Measurements from ENCODE around the gene MSANTD2. TPM values are rescaled to one million over a fixed set of nuclear protein-coding genes. Genes with fewer than 3 reads are reported as not detected.
A peak's percentile ranks its signal among the peaks of the same experiment; 100 is the strongest.

The MSANTD2 gene
- total RNA-seq = 16.4 TPM
- polyA plus RNA-seq (ENCODE audit: insufficient read depth, low read depth, low replicate concordance) = 6.5 TPM
- long read RNA-seq, donor 1, partial matches to known transcripts = 0 of 2 reads
- long read RNA-seq, donor 1, other reads (novel, unspliced or antisense) = 0 of 2 reads
- long read RNA-seq, donor 2, partial matches to known transcripts = 0 of 4 reads
- long read RNA-seq, donor 2, other reads (novel, unspliced or antisense) = 0 of 4 reads
- long read RNA-seq, donor 3, partial matches to known transcripts = 0 of 4 reads
- long read RNA-seq, donor 3, other reads (novel, unspliced or antisense) = 0 of 4 reads
- long read RNA-seq, donor 4, partial matches to known transcripts = 0 of 2 reads
- long read RNA-seq, donor 4, other reads (novel, unspliced or antisense) = 0 of 2 reads
- long read RNA-seq, donor 5, partial matches to known transcripts = 0 of 1 reads
- long read RNA-seq, donor 5, other reads (novel, unspliced or antisense) = 0 of 1 reads
- long read RNA-seq, donor 6, partial matches to known transcripts = 0 of 4 reads
- long read RNA-seq, donor 6, other reads (novel, unspliced or antisense) = 0 of 4 reads
- long read RNA-seq, donor 7, partial matches to known transcripts = 1 of 9 reads
- long read RNA-seq, donor 7, other reads (novel, unspliced or antisense) = 3 of 9 reads
- long read RNA-seq, donor 8, partial matches to known transcripts = 0 of 3 reads
- long read RNA-seq, donor 8, other reads (novel, unspliced or antisense) = 0 of 3 reads
- long read RNA-seq, donor 9, partial matches to known transcripts = 0 of 5 reads
- long read RNA-seq, donor 9, other reads (novel, unspliced or antisense) = 0 of 5 reads
- long read RNA-seq, donor 10, partial matches to known transcripts = 0 of 4 reads
- long read RNA-seq, donor 10, other reads (novel, unspliced or antisense) = 0 of 4 reads

DNA sequence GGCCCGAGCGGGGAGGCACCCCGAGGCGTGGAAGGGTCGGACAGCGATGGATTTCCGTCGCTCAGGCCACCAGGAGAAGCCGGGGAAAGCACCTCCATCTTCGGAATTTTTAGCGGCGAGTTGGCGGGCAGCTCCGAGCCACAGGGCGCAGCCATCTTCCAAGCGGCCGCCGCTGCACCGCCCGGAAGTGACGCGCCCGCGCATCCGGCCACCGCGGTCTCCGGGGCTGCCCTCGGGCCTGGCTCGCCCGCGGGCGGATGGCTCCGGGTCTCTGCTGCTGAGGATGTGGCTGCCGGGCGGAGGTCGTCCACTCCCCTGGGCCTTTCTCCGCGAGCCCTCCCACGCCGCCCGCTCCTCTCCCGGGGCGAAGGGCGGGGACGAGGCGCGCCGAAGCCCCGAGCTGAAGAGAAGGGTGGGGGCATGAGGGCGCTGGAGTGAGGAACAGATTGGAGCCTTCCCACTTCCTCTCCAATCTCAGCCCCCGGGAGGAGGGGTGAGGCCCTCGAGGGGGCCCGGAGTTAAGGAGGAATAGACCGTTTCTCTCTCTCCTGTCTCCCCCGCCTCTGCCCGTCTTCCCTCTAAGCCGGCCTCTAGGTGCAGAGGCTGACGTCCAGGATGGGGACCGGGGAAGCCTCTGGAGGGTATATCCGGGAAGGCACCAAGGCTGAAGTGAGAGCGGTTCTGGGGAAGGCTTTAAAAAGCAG is at the start of gene MSANTD2:
TSS of gene MSANTD2 (minus strand) at position 181 of the 704 bp plus-strand sequence. CDS start at position 155, 26 bp downstream.
- Histone ChIP-seq H3K9ac (ENCODE audit: low read length in 3 of 3) (peak within 1 kb of the TSS; percentile 60 to 89 (median 89)), H3K4me1 (ENCODE audit: control insufficient read depth in 2 of 3, insufficient read depth in 2 of 3, low read depth in 1 of 3, low read length in 3 of 3) (peaks cover 0 to 12% (median 6%) of the 10 kb centered on the region in 3 donors), H3K4me3 (ENCODE audit: low read length in 3 of 3) (peak within 1 kb of the TSS; percentile 68 to 89 (median 79)), H3K36me3 (ENCODE audit: control insufficient read depth in 2 of 3, insufficient read depth in 3 of 3, low read length in 3 of 3) (no peaks in the 10 kb centered on the region), H3K9me3 (ENCODE audit: control insufficient read depth in 2 of 3, insufficient read depth in 1 of 3, low read length in 3 of 3) (no peaks in the 10 kb centered on the region), H3K27ac (ENCODE audit: low read depth in 2 of 2, low read length in 2 of 2) (peak within 1 kb of the TSS; percentile 97 to 98), H3K27me3 (ENCODE audit: control insufficient read depth, insufficient read depth, low read length) (no peaks in the 10 kb centered on the region)
- peak; percentile 92 to 97 (median 94) for DNase-seq
- TF ChIP-seq, protein P1, sequence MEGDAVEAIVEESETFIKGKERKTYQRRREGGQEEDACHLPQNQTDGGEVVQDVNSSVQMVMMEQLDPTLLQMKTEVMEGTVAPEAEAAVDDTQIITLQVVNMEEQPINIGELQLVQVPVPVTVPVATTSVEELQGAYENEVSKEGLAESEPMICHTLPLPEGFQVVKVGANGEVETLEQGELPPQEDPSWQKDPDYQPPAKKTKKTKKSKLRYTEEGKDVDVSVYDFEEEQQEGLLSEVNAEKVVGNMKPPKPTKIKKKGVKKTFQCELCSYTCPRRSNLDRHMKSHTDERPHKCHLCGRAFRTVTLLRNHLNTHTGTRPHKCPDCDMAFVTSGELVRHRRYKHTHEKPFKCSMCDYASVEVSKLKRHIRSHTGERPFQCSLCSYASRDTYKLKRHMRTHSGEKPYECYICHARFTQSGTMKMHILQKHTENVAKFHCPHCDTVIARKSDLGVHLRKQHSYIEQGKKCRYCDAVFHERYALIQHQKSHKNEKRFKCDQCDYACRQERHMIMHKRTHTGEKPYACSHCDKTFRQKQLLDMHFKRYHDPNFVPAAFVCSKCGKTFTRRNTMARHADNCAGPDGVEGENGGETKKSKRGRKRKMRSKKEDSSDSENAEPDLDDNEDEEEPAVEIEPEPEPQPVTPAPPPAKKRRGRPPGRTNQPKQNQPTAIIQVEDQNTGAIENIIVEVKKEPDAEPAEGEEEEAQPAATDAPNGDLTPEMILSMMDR (IDR thresholded peaks at IDR 0.05; ENCODE audit: borderline replicate concordance, extremely low read depth, insufficient read depth) = no peak
- intact Hi-C loops (cut with DNase I) = no loop called here
- FAIRE-seq = no peak

DNA sequence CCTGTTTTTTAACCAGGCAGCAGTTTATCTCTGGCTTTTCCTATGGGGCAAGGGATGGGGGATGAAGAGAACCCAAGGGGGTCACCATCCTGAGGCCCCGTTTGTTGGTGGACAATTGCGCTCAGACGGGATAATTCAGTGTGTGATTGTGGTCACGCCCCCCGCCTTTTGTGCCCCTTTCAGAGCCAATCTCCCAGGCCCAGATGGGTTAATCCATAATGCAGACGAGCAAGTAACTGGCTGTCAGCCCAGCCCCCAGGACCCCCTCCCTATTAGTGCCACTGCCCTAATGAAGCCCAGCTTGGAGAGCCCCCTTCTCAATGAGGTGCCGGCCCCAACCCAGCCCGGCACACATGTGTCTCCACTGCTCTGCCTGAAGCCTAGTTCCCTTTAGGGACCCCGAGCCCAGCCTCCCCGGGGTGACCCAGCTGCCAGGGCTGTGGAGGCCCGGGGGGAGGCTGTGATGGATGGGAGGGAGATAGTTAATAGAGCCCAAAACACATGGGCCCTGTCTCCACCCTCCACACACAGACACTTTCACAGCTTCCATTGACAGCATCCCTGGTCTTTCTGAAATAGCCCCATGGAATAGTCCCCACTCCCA is 46.0 kb upstream of the MSANTD2 start:
- no peak overlapping the region for H3K9ac ChIP-seq (ENCODE audit: low read length in 3 of 3)
- peaks cover 76% of the 10 kb centered on the region for H3K27me3 ChIP-seq (ENCODE audit: control insufficient read depth, insufficient read depth, low read length)
- H3K4me3 ChIP-seq (ENCODE audit: low read length in 3 of 3) = no peak overlapping the region
- intact Hi-C loops (cut with DNase I) = loop anchor here (10.0 kb wide), 1 partner anchor 201 kb away; no protein-coding TSS in a partner anchor
- no peak for DNase-seq
- H3K4me1 ChIP-seq (ENCODE audit: control insufficient read depth in 2 of 3, insufficient read depth in 2 of 3, low read depth in 1 of 3, low read length in 3 of 3) = peaks cover 0 to 4% (median 3%) of the 10 kb centered on the region in 3 donors
- H3K9me3 ChIP-seq (ENCODE audit: control insufficient read depth in 2 of 3, insufficient read depth in 1 of 3, low read length in 3 of 3) = peaks cover 0 to 4% (median 0%) of the 10 kb centered on the region in 3 donors
- no peak for FAIRE-seq
- TF ChIP-seq, protein P1 (IDR thresholded peaks at IDR 0.05; ENCODE audit: borderline replicate concordance, extremely low read depth, insufficient read depth) = no peak
- no peaks in the 10 kb centered on the region for H3K36me3 ChIP-seq (ENCODE audit: control insufficient read depth in 2 of 3, insufficient read depth in 3 of 3, low read length in 3 of 3)
- no peak overlapping the region for H3K27ac ChIP-seq (ENCODE audit: low read depth in 2 of 2, low read length in 2 of 2)

DNA sequence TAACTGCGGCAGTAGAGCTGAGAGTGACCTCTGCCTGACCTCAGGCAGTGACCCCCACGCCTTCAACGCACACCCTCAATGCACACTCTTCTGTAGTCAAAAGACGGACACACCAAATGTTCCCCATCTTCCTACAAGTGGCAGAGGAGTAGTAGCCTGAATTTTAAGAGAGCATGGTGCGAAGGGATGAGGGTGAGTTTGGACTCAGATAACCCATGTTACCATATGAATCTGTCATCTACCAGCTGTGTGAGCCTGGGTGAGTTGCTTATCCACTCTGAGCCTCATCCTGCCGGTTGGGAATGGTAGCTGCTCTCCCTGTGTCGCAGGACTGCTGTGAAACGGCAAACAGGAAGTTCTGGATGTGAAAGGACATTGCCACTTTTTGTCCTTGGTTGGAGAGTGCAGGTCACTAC is 44.5 kb upstream of the MSANTD2 start:
- peaks cover 0 to 5% (median 4%) of the 10 kb centered on the region in 3 donors for H3K4me1 ChIP-seq (ENCODE audit: control insufficient read depth in 2 of 3, insufficient read depth in 2 of 3, low read depth in 1 of 3, low read length in 3 of 3)
- FAIRE-seq = no peak
- no peak overlapping the region for H3K27ac ChIP-seq (ENCODE audit: low read depth in 2 of 2, low read length in 2 of 2)
- H3K36me3 ChIP-seq (ENCODE audit: control insufficient read depth in 2 of 3, insufficient read depth in 3 of 3, low read length in 3 of 3) = no peaks in the 10 kb centered on the region
- H3K27me3 ChIP-seq (ENCODE audit: control insufficient read depth, insufficient read depth, low read length) = peaks cover 75% of the 10 kb centered on the region
- peaks cover 0 to 4% (median 0%) of the 10 kb centered on the region in 3 donors for H3K9me3 ChIP-seq (ENCODE audit: control insufficient read depth in 2 of 3, insufficient read depth in 1 of 3, low read length in 3 of 3)
- no peak overlapping the region for H3K4me3 ChIP-seq (ENCODE audit: low read length in 3 of 3)
- intact Hi-C loops (cut with DNase I) = loop anchor here (10.0 kb wide), 1 partner anchor 200 kb away; no protein-coding TSS in a partner anchor
- no peak for DNase-seq
- no peak overlapping the region for H3K9ac ChIP-seq (ENCODE audit: low read length in 3 of 3)
- TF ChIP-seq, protein P1 (IDR thresholded peaks at IDR 0.05; ENCODE audit: borderline replicate concordance, extremely low read depth, insufficient read depth) = no peak
